Stimulated activated CD4-positive, alpha-beta T cell treated with anti-CD3 and anti-CD28 coated beads, Interleukin-1b, Interleukin-23, amount 100 ng/mL, for 48 hours (primary cell): ENCODE measurements around the gene ACY1.

ENCODE experiments used
- DNase-seq: peaks from one replicate; pipeline ENCODE4 v3.0.0-alpha.2; 2020

The ACY1 gene

DNA sequence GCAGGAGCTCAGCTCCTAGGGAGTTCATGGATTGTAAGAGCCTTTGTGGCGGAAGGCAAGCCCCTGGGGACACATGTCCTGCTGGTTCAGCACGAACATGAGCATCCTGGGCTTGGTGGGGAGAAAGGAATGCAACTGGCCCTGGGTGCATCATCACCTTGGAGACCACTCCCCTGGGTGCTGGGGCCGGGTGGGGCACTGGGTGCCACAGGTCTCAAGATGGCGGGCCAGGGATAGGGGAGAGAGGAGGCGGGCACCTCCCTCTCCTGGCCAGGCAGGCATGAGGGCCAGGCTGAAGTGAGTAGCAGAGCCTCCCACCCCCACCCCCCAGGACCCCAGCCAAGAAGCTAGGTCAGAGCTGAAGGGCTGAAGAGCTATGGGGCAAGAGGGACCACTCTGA, 16.8 kb upstream of the ACY1 start:
- no peak for DNase-seq

DNA sequence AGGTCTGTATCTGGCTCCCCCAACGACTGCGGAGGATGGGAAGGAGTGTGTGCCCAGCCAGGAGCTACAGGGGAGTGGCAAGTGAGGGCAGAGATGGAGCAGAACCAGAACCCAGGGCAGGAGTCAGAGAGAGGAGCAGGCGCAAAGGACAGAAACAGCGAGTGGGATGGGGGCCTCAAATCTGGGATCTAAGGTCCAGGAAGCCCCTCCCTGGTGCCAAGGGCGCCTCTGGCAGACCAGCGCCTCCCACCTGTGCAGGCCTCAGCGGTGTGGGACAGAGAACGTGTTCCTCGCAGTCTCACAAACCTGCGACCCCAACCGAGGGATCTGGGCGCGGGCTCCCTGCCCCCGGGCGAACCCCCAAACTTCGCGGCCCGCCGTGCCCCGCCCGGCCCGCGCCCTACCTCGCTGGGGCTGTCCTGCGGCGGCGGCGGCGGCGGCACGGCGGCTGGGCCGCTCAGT, 16.4 kb upstream of the ACY1 start:
- no peak for DNase-seq

DNA sequence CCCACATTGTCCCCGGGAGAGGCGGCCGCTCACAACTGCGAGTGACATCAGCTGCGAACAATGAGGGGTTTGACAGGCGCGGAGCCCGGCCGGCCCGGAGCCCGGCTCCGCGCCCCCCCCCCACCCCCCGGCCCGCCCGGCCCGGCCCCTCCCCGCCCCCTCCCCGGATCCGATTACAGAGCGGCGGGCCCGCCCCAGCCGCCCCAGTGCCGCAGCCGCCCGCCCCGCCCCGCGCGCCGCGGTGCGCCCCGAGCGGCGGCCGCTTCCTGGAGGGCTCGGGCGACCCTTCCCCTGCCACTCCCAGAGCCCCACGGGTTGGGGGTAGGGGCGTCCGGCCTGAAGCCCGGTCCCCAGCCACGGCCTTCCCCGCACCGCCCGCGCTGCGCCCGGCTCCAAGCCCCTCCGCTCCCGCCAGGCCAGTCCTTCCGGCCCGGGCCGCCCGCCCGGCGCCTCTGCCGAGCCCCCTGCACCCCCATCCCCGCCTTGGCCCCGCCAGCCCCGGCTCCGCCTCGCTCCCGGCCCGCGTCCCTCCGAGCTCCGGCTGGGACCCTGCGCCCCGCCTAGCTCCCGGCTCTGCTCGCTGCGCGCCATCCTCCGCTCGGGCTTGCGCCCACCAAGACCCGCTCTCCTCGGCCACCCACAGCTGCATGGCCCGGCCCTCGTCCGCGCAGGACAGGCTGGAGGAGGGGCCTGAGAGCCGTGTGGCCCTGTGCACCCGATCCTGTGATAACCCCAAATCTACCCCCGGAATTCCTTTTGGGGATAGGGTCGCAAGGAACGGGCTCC, 15.8 kb upstream of the ACY1 start, which contains the start of gene PCBP4:
PCBP4 (minus strand) TSS at position 71 of the 786 bp plus-strand sequence. CDS start 6,214 bp downstream, outside the sequence.
- no peak for DNase-seq

DNA sequence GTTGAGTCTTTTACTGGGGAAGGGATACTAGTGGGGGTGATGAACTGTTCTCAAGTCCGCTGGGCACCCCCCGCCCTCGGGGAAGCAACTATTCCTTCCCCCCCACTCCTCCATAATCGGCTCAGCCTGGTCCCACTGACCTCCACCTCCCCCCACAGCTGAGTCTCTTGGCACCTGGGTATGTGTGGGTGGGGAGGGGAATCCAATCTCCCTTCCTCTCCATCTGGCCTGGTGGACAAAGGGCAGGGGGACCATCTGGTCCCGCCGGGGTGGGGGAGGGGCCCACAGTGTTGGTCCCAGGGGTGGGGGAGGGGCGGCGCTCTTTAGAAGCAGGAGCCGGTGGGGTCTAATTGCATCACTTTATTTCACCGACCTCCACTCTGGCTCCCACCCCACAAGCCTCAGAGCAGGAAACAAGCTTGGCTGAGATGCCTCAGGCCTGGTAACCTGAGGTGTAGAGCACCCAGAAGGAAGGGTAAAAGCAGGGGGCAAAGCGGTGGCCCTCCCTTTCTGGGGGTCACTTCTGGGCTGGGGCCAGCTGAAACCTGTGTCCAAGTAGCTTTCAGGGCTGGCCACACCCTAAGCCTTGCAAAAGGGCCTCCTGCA, 15.1 kb upstream of the ACY1 start:
- no peak for DNase-seq

DNA sequence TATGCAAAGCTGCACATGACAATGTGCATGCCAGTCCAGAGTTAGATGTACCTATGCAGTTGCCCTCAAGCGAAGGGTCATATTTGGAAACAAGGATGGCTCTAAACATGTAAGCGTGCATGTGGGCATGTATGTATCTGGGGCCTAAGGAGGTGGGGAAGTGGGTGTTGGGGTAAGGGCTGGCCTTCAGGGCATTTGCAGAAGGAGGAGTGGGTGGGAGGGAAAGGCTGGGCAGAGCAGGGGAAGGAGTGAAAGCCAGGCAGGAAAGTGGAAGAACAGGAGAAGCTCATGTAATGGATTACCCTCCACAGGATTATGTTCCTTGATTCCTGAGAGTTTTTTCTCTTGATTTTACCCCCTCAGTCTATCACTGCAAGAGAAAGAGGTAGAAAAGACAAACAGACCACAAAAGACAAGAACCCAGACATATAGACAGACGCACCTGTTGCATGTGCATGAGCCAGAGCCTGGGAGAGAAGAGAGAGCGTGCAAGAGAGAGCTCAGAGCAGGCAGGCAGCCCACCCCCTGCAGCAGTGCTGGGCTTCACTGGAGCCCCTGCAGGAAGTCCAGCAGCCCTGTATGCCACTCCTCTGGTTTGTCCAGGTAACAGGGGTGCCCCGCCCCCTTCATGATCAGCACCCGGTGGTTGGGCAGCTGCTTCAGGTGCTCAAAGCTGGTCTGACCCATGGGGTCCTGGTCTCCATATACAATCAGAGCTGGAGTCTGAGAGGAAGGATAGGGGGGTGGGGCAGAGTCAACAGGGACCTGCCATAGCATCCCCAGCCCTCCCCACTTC, 14.3 kb upstream of the ACY1 start:
- DNase-seq, result no peak

DNA sequence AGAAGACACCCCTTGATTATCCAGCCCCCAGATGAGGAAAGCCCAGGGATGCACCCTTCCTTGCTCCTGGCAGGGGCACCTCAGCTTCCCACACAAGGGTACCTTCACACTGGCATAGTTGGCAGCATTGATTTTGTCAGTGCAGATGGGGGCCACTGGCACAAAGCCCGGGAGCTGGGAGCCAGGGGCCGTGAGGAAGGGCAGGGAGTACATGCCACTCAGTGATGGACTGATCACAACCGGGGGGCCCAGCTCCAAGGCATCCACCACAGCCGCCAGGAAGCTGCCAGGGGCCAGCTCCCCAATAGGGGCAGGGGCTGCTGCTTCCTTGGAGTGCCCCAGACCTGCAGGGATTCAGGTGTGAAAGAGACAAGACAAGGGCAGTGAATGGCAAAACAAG, 13.5 kb upstream of the ACY1 start:
- DNase-seq, result no peak

DNA sequence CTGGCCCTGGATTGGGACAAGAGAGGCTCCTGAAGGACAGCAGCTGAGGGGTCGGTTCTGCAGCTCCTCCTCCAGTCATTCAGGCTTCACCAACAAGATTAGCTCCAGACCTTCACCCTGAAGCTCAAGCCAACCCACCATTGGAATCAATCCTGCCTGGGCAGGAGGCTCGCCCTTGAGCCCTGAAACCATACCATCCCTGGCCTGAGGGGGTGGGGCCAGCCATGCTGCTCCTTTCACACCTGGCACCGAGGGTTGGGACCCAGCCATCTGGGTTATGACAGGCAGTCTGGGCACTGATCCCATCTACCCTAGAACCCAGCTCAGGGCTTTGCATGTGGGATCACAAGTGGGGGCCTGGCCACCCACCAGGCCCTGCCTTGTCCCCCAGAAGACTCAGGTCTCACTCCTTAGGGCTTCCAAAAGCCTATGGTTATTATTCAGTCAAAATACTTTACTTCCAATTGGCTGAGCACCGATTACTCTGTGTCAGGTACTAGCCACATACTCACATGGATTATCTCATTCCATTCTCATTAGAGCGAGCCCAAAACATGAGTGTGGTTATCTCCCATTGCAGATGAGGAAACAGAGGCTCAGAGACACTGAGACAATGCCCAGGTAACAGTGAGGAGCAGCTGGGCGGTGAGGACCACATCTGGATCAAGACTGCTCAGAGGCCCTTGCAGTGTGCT, 12.6 kb upstream of the ACY1 start:
- no peak for DNase-seq

DNA sequence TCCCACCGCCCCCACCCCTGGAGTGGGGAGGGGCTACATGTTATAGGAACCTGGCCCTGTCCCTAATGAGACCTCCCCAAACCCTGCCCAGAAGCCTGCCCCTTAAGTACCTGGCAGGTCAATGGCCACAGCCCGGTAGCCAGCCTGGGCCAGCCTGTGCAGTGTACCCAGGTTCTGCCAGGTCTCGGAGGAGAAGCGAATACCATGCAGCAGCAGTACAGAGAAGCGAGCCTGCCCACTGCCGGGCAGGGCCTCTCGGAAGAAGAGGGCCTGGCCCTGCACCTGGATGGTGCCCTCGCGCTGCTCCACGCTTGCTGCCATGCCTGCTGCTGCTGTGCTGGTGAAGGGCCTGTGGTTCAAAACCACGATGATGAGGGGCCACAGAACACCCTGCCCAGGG, 12.0 kb upstream of the ACY1 start:
- no peak for DNase-seq

DNA sequence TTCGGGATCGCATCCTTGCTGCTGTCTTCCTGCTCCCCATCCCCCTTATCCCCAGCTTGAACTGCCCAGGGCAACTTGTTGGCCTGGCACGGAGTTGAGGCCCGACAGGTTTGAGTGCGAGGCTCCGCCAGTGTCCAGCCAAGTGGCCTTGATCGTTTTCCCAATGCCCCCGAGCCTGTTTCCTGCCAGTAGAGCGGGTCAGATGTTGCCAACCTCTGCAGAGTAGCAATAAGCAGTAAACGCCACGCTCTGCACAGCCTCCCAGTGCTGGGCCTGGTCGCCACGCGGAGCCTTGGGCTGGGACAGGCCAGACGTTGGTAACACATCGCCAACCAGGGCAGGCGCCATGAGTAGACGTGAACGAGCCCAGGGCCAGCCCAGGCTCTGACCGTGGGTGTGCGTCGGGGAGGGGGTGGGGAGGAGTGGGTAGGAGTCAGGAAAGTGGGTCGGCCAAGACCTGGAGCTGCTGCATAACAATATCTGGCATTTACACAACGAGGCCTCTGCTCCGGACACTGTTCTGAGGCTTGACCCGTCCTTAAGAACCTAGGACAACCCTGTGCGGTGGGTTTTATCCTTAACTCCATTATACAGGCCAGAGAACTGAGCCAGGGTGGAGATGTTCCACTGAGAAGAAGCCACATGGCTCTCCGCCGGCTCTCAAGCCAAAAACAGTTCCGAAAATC, 8.9 kb upstream of the ACY1 start:
- DNase-seq, result peak; percentile 32

DNA sequence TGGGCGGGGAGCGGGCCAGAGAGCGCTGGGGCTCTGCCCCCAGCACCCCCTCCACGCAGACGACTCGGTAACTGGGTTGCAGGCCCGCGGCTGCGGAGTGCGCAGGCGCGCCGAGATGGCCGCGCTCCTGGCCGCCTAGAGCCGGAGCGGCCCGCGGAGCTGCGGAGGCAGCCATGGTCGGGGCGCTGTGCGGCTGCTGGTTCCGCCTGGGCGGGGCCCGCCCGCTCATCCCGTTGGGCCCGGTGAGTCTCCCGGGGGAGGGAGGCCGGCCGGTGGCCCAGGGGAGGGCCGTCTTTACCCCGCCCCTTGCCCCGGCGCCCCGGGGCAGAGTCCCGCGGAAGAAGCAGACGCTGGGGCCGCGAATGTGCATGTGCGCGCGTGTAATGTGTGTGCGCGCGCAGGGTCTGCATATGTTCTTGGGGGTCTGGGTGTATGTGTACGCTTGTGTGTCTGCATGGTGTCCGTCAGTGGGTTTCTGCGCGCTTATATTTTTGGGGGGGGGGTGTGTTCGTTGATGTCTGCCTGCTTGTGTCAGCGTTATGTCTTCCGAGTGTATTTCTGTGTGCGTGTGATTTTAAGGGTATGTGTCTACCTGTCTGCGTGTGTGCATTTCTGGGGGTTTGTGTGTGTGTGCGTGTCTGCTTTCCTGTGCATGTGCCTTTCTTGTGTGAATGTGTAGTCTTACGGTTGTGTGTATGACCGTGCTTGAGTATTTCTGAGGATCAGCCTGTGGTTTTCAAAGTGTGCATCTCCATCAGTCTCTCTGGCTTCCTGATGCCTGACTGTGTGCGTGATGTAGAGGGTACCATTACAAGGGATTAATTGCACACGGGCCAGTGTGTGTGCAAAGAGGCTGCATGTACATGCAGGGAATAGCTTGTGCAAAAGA, 8.1 kb upstream of the ACY1 start, which contains the start of gene ABHD14A:
ABHD14A (plus strand) TSS at position 102 of the 889 bp plus-strand sequence; CDS start at position 174, 72 bp downstream.
- peak; percentile 69 for DNase-seq

DNA sequence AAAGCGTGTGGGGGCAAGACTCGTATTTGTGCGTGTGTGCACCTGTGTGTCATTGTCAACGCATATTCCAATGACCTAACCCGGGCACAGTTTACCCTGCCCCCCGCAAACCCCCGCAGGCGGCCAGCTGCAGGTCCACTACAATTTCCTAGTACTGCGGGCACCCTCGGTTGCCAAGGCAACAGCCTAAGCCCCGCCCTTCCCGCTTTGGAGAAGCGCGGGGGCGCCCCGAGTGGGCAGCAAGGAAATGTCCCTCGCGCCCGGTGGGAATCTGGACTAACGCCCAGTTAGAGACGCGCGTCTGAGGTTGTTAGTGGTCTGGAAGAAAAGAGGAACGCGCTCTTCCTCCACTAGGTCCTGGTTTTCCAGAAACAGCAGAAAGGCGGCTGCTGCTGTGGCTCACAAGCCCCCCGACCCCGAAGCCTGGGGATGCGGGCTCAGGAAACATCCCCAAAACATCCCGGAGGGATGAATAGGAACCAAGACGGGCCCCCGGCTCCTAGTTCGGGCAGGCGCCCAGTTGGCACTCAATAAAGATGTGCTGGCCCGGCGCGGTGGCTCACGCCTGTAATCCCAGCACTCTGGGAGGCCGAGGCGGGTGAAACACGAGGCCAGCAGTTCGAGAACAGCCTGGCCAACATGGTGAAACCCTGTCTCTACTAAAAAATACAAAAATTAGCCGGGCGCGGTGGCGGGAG, 7.3 kb upstream of the ACY1 start:
- no peak for DNase-seq

DNA sequence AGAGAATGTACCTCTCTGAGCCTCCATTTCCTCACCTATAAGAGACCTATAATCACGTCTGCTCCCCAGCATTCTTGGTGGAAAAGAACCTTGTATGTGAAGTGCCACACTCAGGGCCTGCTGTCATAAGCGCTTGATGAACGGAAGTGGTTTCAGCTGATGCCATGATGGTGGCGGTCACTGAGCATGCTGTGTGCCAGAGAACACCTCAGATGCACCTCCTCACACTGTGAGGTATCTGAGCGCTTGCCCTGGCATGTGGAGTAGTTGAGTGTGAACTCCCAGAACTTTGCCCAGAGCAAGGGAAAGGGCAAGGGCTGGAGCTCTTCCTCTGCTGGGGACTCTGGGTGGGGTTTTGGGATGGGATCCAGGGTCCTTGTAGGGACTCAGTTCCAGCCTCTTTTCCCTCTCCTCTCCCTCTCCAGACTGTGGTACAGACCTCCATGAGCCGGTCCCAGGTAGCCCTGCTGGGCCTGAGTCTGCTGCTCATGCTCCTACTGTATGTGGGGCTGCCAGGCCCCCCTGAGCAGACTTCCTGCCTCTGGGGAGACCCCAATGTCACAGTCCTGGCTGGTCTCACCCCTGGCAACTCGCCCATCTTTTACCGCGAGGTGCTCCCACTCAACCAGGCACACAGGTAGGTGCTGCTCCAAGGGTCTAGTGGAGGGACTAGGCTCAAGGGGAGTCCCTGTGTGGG, 5.7 kb upstream of the ACY1 start:
- DNase-seq, result no peak

DNA sequence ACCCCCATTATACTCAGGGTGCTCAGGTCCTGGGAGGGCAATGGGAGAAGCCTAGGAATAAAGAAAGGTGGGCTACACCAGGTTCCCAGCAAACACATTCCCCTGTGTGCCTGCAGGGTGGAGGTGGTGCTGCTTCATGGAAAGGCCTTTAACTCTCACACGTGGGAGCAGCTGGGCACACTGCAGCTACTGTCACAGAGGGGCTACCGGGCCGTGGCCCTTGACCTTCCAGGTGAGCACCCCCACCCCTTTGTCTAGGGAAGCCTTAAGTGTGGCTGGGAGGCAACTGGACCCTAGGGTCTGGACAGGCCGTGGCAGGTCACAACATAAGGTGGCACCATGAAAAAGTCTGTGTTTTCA, 5.2 kb upstream of the ACY1 start:
- DNase-seq, result no peak

DNA sequence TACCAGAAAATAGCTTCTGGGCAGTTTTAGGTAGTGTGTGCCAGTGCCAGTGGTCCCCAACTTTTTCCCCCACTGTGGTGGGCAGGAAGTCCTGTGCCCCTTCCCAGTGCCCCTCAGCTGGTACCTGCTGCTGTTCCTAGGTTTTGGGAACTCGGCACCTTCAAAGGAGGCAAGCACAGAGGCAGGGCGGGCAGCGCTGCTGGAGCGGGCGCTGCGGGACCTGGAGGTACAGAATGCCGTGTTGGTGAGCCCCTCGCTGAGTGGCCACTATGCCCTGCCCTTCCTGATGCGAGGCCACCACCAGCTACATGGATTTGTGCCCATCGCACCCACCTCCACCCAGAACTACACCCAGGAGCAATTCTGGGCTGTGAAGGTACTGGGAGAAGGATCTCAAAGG, 3.1 kb upstream of the ACY1 start:
- no peak for DNase-seq

DNA sequence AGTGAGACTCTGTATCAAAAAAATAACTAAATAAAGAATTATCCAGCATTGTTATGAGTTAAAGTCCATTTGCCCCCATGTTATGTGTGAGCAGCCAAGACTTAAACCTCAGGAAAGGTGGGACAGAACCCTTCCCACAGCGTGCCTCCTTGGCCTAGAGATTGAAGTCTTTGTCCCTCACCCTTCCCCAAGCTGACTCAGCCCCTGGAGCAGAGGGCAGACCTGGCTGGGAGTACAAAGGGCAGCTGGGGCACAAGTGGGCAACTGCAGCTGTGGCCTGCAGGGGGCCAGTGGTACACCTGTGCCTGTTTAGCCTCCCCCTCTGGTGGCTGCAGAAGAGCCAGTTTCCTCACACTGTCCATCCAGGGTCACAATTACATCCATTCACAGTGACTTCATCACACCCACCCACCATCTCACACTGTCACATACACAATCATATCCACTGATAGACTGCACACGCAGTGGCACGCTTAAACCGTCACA, 940 bp upstream of the ACY1 start:
- peak; percentile 46 for DNase-seq

DNA sequence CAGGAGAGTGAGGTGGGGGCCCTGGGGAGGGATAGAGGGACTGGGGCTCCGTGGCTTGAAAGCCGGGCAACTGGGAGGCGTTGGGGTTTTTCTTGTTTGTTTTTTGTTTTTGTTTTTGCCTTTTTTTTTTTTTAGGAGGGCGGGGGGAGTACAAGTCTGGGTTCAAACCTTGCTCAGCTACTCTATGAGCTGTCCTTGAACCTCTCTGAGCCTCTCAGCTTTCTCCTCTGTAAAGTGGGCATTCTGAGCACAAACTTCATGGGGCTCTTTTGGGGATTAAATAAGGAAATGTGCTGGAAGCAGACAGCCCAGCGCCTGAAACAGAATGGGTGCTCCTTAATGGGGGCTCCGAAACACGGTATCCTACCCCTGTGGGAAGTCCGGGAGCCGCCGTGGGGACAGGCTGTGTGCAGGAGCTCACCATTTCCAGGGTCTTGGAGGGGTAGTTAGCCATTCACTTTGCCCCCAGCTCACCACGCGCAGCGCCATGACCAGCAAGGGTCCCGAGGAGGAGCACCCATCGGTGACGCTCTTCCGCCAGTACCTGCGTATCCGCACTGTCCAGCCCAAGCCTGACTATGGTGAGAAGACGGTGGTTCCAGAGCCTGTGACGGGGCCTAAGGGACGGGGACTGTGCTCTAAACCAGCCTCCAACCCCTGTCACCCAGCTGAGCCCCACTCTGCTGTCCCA, 388 bp downstream of the ACY1 start:
- DNase-seq, result no peak

DNA sequence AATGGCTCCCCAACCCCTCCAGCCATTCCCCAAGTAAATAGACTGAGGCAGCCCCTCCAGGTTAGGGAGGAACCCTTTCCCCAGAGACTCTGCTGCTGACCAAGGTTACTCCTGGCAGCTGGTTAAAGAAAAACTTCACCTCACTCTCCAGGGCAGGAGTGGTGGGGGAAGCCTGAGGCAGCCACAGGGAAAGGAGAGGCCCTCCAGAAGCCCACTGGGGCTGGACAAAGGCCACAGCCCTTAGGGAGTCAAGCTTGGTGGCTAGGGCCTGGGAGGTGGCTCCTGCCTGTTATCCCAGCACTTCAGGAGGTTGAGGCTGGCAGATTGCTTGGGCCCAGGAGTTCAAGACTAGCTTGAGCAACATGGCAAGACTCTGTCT, 923 bp downstream of the ACY1 start:
- no peak for DNase-seq

DNA sequence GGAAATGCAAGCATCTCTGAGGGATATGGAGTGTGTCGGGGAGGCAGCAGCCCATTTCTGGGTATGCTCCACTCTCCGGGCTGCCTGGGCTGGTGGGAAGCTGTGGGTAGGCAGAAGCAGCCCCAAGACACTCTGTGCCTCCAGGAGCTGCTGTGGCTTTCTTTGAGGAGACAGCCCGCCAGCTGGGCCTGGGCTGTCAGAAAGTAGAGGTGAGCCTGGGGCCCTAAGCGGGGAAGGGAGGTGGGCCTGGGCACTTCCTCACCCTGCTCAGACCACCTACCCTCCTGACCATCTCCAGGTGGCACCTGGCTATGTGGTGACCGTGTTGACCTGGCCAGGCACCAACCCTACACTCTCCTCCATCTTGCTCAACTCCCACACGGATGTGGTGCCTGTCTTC, 1.7 kb downstream of the ACY1 start:
- DNase-seq, result no peak
